Hindlimb muscle (tissue), 1 donor: ENCODE data around the gene ADAMTS1. TPM values are rescaled to one million over a fixed set of nuclear protein-coding genes. Genes with fewer than 3 reads are reported as not detected.

ENCODE experiments used
- polyA plus RNA-seq: library from polyadenylated mRNA; unstranded; fragments of 120-200 nt; gene quantifications from one replicate; pipeline ENCODE4 v1.2.1, GENCODE V29; 2013; ENCODE audit not compliant: insufficient read length

ADAMTS1 gene
- polyA plus RNA-seq, 1 donor = 15.0 TPM

Other genes starting within 250 kb of the ADAMTS1 start
- gene ADAMTS5, start 121.7 kb upstream of the ADAMTS1 start, polyA plus RNA-seq = 14.9 TPM